T follicular helper cell (primary cell): ENCODE results near the gene CD160.
"Not testable (repeated sequence)": the region's sequence is repeated elsewhere in the genome, so short reads cannot be mapped to it uniquely, and the experiment has no call there.

Experiments
- DNase-seq: peaks from one replicate; pipeline ENCODE4 v3.0.0-alpha.2; 2020; ENCODE audit warnings: low read depth
- total RNA-seq, 2 experiments: gene quantifications; one replicate each; lab custom pipeline; 2026; lab: John Stamatoyannopoulos, UW

CD160 gene
- 0 to 1.3 reads per million in 2 experiments for total RNA-seq

- DNase-seq, result no peak
Measured at GRCh38 chr1:145719230-145720079, at the start of gene CD160. Gene CD160, plus strand, starts transcription at chr1:145719499. Its CDS starts 8,829 bp downstream, at chr1:145728328.

- not testable (repeated sequence) for DNase-seq
Measured at GRCh38 chr1:145670995-145671745, 48.1 kb upstream of the CD160 start.

- DNase-seq, result not testable (repeated sequence)
Measured at GRCh38 chr1:145673217-145673616, 46.1 kb upstream of the CD160 start.

- not testable (repeated sequence) for DNase-seq
Measured at GRCh38 chr1:145684858-145685257, 34.4 kb upstream of the CD160 start.

- not testable (repeated sequence) for DNase-seq
Measured at GRCh38 chr1:145686078-145686477, 33.2 kb upstream of the CD160 start.

- DNase-seq, result no peak
Measured at GRCh38 chr1:145688328-145688727, 31.0 kb upstream of the CD160 start.

- DNase-seq, result no peak
Measured at GRCh38 chr1:145688924-145689323, 30.4 kb upstream of the CD160 start.

- DNase-seq, result no peak
Measured at GRCh38 chr1:145689922-145690321, 29.4 kb upstream of the CD160 start.

GRCh38 chr1:145690587-145691558 is 28.4 kb upstream of the CD160 start:
- no peak for DNase-seq

GRCh38 chr1:145692785-145693443 is 26.4 kb upstream of the CD160 start:
- no peak for DNase-seq

GRCh38 chr1:145695821-145696629 is 23.3 kb upstream of the CD160 start:
- no peak for DNase-seq

- no peak for DNase-seq
Measured at GRCh38 chr1:145696630-145696960, 22.7 kb upstream of the CD160 start.

- no peak for DNase-seq
Measured at GRCh38 chr1:145701306-145701862, 17.9 kb upstream of the CD160 start.

- no peak for DNase-seq
Measured at GRCh38 chr1:145702052-145702451, 17.2 kb upstream of the CD160 start.

GRCh38 chr1:145702826-145703225 is 16.5 kb upstream of the CD160 start:
- no peak for DNase-seq

- no peak for DNase-seq
Measured at GRCh38 chr1:145705622-145706021, 13.7 kb upstream of the CD160 start.

- no peak for DNase-seq
Measured at GRCh38 chr1:145706086-145706664, 13.1 kb upstream of the CD160 start.

- no peak for DNase-seq
Measured at GRCh38 chr1:145707183-145707867, 12.0 kb upstream of the CD160 start, which contains the start of gene PDZK1. Gene PDZK1, minus strand, starts transcription at chr1:145707368. Its CDS starts 19,347 bp downstream, at chr1:145688021.

GRCh38 chr1:145708063-145708462 is 11.2 kb upstream of the CD160 start:
- no peak for DNase-seq
